ENCODE data around the gene CTNNBL1.

DNA sequence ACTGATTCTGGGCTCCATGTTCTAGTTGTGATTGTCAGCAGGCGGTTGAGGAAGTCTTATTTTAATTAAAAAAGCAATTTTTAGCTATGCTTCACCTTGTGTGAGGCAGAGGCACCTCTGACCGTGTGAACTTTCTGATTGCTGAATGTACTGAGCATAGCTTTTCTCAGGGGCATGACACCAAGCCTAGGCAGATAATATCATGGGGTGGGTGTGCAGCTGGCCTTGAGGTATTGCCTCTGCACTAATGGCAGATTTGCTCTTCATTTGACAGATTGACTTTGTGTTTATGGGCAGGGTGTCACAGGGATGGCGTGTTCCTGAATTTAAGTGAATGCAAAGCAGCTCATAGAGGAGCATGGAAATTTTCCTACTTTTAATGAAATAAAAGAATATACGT is 19.6 kb downstream of the CTNNBL1 start:
- TF ChIP-seq, protein P1, sequence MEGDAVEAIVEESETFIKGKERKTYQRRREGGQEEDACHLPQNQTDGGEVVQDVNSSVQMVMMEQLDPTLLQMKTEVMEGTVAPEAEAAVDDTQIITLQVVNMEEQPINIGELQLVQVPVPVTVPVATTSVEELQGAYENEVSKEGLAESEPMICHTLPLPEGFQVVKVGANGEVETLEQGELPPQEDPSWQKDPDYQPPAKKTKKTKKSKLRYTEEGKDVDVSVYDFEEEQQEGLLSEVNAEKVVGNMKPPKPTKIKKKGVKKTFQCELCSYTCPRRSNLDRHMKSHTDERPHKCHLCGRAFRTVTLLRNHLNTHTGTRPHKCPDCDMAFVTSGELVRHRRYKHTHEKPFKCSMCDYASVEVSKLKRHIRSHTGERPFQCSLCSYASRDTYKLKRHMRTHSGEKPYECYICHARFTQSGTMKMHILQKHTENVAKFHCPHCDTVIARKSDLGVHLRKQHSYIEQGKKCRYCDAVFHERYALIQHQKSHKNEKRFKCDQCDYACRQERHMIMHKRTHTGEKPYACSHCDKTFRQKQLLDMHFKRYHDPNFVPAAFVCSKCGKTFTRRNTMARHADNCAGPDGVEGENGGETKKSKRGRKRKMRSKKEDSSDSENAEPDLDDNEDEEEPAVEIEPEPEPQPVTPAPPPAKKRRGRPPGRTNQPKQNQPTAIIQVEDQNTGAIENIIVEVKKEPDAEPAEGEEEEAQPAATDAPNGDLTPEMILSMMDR (IDR thresholded peaks at IDR 0.05; ENCODE audit: low read depth, low read length), result no peak
- no peak for TF ChIP-seq MYC (IDR thresholded peaks at IDR 0.05; ENCODE audit: low read depth, low read length)

Measured in NB4 (cell line).